GM12865 (cell line): ENCODE measurements around the gene CST3.
"Not testable (repeated sequence)": the region's sequence is repeated elsewhere in the genome, so short reads cannot be mapped to it uniquely, and the experiment has no call there.

ENCODE experiments used
- DNase-seq: peaks from one replicate; pipeline ENCODE4 v3.0.0; 2010; ENCODE audit warnings: low read depth
- H3K4me3 ChIP-seq: 2 replicates; pipeline ENCODE4 v1.5.1; 2011; ENCODE audit warnings: mild to moderate bottlenecking, low read depth, low read length, control low read depth
- TF ChIP-seq, protein P1 (sequence below): IDR thresholded peaks from 2 replicates; pipeline ENCODE4 v1.5.1; 2011; ENCODE audit warnings: low read length, control low read depth, low read depth, inconsistent platforms; ENCODE audit not compliant: insufficient read depth; ENCODE audit errors: missing control alignments

The CST3 gene

DNA sequence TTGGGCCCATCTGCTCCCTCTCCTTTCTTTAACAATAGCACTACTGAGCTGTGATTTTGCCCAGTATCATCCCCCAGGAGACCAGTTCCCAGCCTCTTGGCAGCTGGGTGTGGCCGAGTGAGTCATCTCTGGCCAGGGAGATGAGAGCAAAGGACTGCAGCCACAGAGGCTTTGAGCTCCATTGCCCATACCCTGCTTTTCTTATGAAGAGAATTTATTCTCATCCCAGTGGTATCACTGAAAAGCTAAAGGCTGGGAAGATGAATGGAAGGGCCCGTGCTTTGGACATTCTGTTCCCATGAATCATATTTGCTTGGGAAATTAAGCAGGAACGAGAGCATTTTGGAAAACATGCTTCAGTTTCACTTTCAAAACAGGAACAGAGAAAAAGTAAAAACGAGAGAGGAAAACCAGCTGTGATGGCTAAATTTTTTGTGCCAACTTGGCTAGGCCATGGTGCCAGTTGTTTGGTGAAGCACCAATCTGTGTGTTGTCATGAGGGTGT lies 14.9 kb downstream of the CST3 start:
- TF ChIP-seq, protein P1, sequence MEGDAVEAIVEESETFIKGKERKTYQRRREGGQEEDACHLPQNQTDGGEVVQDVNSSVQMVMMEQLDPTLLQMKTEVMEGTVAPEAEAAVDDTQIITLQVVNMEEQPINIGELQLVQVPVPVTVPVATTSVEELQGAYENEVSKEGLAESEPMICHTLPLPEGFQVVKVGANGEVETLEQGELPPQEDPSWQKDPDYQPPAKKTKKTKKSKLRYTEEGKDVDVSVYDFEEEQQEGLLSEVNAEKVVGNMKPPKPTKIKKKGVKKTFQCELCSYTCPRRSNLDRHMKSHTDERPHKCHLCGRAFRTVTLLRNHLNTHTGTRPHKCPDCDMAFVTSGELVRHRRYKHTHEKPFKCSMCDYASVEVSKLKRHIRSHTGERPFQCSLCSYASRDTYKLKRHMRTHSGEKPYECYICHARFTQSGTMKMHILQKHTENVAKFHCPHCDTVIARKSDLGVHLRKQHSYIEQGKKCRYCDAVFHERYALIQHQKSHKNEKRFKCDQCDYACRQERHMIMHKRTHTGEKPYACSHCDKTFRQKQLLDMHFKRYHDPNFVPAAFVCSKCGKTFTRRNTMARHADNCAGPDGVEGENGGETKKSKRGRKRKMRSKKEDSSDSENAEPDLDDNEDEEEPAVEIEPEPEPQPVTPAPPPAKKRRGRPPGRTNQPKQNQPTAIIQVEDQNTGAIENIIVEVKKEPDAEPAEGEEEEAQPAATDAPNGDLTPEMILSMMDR: no peak
- peak overlapping the region; percentile 37 for H3K4me3 ChIP-seq
- peak; percentile 67 for DNase-seq

DNA sequence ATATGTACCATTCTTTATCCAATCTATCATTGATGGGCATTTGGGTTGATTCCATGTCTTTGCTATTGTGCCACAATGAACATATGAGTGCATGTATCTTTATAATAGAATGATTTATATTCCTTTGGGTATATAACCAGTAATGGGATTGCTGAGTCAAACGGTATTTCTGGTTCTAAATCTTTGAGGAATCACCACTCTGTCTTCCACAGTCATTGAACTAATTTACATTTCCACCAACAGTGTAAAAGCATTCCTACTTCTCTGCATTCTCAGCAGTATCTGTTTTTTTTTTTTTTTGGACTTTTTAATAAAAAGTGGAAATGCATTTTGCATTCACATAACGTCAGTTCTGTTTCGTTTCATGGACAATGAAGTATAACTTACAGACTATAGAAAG lies 15.4 kb downstream of the CST3 start:
- not testable (repeated sequence) for H3K4me3 ChIP-seq, DNase-seq

DNA sequence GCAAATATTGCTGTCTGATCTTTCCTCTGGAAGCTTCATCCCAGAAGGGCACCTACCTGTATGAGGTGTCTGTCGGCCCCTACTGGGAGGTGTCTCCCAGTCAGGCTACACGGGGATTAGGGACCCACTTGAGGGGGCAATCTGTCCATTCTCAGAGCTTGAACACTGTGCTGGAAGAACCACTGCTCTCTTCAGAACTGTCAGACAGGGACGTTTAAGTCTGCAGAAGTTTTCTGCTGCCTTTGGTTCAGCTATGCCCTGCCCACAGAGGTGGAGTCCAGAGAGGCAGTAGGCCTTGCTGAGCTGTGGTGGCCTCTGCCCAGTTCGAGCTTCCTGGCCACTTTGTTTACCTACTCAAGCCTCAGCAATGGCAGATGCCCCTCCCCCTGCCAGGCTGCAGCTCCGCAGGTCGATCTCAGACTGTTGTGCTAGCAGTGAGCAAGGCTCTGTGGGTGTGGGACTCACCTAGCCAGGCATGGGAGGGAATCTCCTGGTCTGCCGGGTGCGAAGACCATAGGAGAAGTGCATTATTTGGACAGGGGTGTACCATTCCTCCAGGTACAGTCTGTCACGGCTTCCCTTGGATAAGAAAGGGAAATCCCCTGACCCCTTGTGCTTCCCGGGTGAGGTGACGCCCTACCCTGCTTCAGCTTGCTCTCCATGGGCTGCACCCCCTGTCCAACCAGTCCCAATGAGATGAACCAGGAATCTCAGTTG lies 16.9 kb downstream of the CST3 start:
- H3K4me3 ChIP-seq, DNase-seq: not testable (repeated sequence)

DNA sequence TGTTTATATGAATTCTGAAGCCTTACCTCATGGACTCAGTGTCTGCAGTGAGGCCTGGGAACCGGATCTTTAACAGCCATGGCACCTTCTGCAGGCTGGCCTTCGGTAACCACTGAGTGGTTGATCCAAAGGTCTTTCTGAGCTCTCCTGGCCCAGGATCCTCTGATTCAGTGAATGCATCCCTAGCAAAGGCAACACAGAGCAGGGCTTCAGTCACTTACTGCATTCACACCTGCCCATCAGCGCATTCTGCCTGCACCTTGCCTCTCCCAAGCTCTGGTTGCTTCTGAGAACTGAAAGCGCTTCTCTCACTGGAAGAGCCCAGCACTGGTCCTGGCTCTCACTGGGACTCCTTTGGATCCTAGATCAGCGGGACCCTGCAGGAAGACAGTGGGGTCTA lies 23.6 kb downstream of the CST3 start:
- H3K4me3 ChIP-seq: no peak overlapping the region
- no peak for DNase-seq
- TF ChIP-seq, protein P1: no peak

DNA sequence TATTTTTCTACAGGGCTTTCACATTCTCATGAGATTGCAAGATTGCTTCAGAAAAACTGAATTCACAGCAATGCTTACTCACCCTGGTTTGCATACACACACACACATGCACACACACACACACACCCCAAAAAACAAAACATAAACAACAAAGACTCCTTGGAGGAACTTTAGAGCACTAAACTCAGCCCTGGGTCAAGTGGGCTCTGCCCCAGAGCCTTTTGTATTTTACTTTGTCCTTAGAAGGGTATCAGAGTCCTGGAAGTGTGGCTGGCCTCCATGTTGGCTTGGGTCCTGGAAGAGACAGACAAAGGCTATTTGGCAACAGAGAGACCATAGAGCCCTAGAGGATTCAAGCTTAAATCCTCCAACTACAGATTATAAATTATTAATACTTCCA lies 24.1 kb downstream of the CST3 start:
- no peak overlapping the region for H3K4me3 ChIP-seq
- no peak for DNase-seq
- TF ChIP-seq, protein P1: no peak

DNA sequence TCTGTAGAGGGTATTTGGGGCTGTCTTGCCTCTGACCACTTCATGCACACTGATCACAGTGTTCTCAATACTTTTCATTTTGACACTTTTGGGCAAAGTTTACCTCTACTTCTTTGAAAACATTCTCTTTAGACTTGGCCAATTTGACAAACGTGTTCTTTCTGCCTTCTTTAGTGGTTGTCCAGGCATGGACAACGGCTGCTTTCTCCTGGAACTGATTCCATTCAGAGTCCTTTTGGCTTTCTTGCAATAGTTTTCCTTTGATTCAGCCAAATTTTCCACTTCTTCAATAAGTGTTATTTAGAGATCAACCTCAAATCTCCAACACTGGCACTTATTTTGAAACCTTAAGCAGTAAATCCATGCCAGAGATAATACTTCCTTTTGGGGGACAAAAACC lies 25.4 kb downstream of the CST3 start:
- no peak overlapping the region for H3K4me3 ChIP-seq
- TF ChIP-seq, protein P1: no peak
- no peak for DNase-seq

DNA sequence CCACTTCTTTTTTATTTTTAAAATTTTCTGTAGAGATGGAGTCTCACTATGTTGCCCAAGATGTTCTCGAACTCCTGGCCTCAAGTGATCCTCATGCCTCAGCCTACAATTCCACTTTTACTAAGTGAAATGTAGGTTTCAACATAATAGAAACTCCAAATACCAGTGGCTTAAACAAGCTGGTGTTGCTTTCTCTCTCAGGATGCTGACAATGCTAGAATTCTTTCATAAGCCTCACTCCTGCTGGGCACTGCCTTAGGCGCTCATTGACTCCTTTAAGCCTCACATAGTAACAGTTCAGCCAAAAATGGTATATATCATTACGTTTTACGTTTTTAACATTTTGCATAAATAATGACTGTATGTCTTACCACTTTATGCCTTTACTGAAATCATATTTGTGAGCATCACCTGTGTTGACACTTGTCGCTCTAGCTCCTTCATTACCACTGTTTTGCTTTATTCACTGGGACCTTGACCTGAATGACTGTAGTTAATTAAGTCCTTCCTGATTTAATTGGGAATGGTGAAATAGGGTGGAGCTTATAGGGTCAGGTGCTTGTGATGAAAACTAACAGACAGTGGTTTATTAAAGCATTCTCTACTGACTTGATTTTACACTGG lies 28.2 kb downstream of the CST3 start:
- DNase-seq: no peak
- no peak overlapping the region for H3K4me3 ChIP-seq
- TF ChIP-seq, protein P1: no peak

DNA sequence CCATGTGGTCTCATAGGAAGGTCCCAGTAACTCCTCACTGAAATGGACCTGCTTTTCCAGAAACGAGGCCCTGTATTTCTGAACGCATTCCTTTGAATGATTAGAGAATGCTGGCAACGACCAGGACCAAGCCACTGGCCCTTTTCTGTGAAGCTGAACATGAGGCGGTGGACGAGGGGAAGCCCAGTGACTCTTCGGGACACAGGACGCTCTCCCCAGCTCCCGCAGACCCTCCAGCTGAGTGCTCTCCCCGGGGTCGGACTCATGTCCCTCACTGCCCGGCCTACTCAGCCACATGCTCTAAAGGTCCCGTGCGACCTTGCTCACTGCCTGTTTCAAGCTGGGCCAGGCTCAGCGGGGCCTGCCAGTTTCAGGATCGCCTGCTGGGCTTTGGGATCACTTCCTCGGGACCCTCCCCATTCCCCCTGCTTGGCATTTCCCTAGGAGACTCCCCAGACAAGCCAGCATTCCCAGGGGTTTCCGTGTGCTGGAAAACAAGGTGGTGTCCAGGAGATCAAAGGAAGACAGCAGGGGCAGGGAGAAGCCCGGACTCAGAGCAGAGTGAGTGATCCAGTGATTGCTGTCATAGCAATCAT lies 29.4 kb downstream of the CST3 start:
- H3K4me3 ChIP-seq: no peak overlapping the region

More for the DNA sequence above, 29.4 kb downstream of the CST3 start:
- TF ChIP-seq, protein P1: no peak
- DNase-seq: no peak
